PC-9 (cell line): ENCODE results near the gene PKD2L2. TPM values are rescaled to one million over a fixed set of nuclear protein-coding genes. Genes with fewer than 3 reads are reported as not detected.

Source experiments
- BruUV-seq: library from RNA; stranded (reverse); fragments of 400-500 nt; replicated peaks from 2 replicates; lab custom pipeline; 2021; lab: Mats Ljungman, UMichigan
- CTCF ChIA-PET: fragments of 300-600 bp; sonication (Branson Sonifier 250); formaldehyde crosslinking; loops from one replicate; lab custom pipeline; 2022; ENCODE audit warnings: antibody characterized with exemption; lab: Charles Lee
- POLR2A ChIA-PET: fragments of 300-600 bp; sonication (Branson Sonifier 250); formaldehyde crosslinking; loops from one replicate; lab custom pipeline; 2022; ENCODE audit warnings: antibody characterized with exemption; ENCODE audit not compliant: unreplicated experiment; lab: Charles Lee
- DNase-seq, 2 experiments: peaks; one replicate each; pipeline versions ENCODE4 v3.0.0 to v3.0.0-alpha.2; 2015 to 2022; ENCODE audit warnings: mixed read lengths in 1 of 2
- H2AFZ ChIP-seq: fragments of 200-600 bp; sonication (generic); 2 replicates; pipeline ENCODE4 v1.8.1; 2017; ENCODE audit warnings: antibody characterized with exemption
- H3F3A ChIP-seq: fragments of 200-600 bp; sonication (generic); 2 replicates; pipeline ENCODE4 v1.8.1; 2017; ENCODE audit warnings: antibody characterized with exemption, mild to moderate bottlenecking, low read depth; ENCODE audit not compliant: insufficient read depth
- H3K27ac ChIP-seq: fragments of 200-600 bp; sonication (generic); 2 replicates; pipeline ENCODE4 v1.6.1; 2016; ENCODE audit warnings: mixed run types
- H3K27me3 ChIP-seq: fragments of 200-600 bp; sonication (generic); 2 replicates; pipeline ENCODE4 v1.6.1; 2016; ENCODE audit warnings: low read depth, mixed run types; ENCODE audit not compliant: insufficient read depth
- H3K36me3 ChIP-seq: fragments of 200-600 bp; sonication (generic); 2 replicates; pipeline ENCODE4 v1.6.1; 2016; ENCODE audit warnings: low read depth, mixed run types
- H3K4me1 ChIP-seq: fragments of 200-600 bp; sonication (generic); replicated peaks from 2 replicates; pipeline ENCODE4 v1.6.1; 2016; ENCODE audit warnings: mixed run types; ENCODE audit not compliant: insufficient read depth
- H3K4me2 ChIP-seq: fragments of 200-600 bp; sonication (generic); 2 replicates; pipeline ENCODE4 v1.6.1; 2017; ENCODE audit warnings: mixed run types
- H3K4me3 ChIP-seq: fragments of 200-600 bp; sonication (generic); 2 replicates; pipeline ENCODE4 v1.6.1; 2016; ENCODE audit warnings: mixed run types
- H3K79me2 ChIP-seq: fragments of 200-600 bp; sonication (generic); 2 replicates; pipeline ENCODE4 v1.6.1; 2017; ENCODE audit warnings: low read depth, mixed run types
- H3K9me2 ChIP-seq: fragments of 200-600 bp; sonication (generic); 2 replicates; pipeline ENCODE4 v1.8.1; 2017; ENCODE audit warnings: mild to moderate bottlenecking; ENCODE audit not compliant: insufficient read depth
- H3K9me3 ChIP-seq: fragments of 200-600 bp; sonication (generic); 2 replicates; pipeline ENCODE4 v1.8.1; 2016; ENCODE audit warnings: low read depth; ENCODE audit not compliant: insufficient read depth
- H4K20me1 ChIP-seq: fragments of 200-600 bp; sonication (generic); 2 replicates; pipeline ENCODE4 v1.8.1; 2017; ENCODE audit not compliant: insufficient read depth
- CTCF ChIP-seq: fragments of 200-600 bp; sonication (generic); conservative IDR thresholded peaks from 2 replicates; pipeline ENCODE4 v1.6.1; 2017; ENCODE audit warnings: mixed run types, antibody characterized with exemption, mild to moderate bottlenecking, moderate library complexity
- EZH2 ChIP-seq: fragments of 200-600 bp; sonication (generic); IDR thresholded peaks from 2 replicates; pipeline ENCODE4 v1.8.0; 2017; ENCODE audit warnings: antibody characterized with exemption, low read depth
- intact Hi-C: fragments of 100-400 bp; cut with micrococcal nuclease; formaldehyde crosslinking; loops from one replicate; pipeline ENCODE4 v1.10.0; 2022; ENCODE audit not compliant: unreplicated experiment
- total RNA-seq: library from RNA; stranded (reverse); gene quantifications from 2 replicates; pipeline ENCODE4 v1.2.3, GENCODE V29; 2021

Gene PKD2L2
- total RNA-seq, 1 experiment from 2014 or later, result 0.46 TPM

GRCh38 chr5:137867664-137868063 is 21.6 kb upstream of the PKD2L2 start, which contains the start of gene MYOT:
MYOT (plus strand) TSS chr5:137867860; CDS start chr5:137870652, 2,792 bp downstream.
- ChIA-PET CTCF (interaction anchor here (0.5 kb wide), 1 partner anchor 51 kb away, joined by 3 read pairs; no protein-coding TSS in a partner anchor), POLR2A (no interaction called here)
- no peak within 1 kb of the TSS for H3K4me3 ChIP-seq
- H3K9me3 ChIP-seq, result no peaks in the 10 kb centered on the region
- no peak within 1 kb of the TSS for H3K27ac ChIP-seq
- no peaks in the 10 kb centered on the region for H3K27me3 ChIP-seq
- no peaks in the 10 kb centered on the region for H4K20me1 ChIP-seq
- no peak within 1 kb of the TSS for H2AFZ ChIP-seq
- H3F3A ChIP-seq, result no peaks in the 10 kb centered on the region
- no peaks in the 10 kb centered on the region for H3K9me2 ChIP-seq
- DNase-seq, result no peak
- no peak for TF ChIP-seq EZH2
- no peak for TF ChIP-seq CTCF
- H3K79me2 ChIP-seq, result no peaks in the 10 kb centered on the region
- no peak within 1 kb of the TSS for H3K4me2 ChIP-seq
- no peaks in the 10 kb centered on the region for H3K4me1 ChIP-seq
- BruUV-seq, result no TSS peak
- intact Hi-C loops, result no loop called here
- no peaks in the 10 kb centered on the region for H3K36me3 ChIP-seq

GRCh38 chr5:137870647-137871339 is 18.5 kb upstream of the PKD2L2 start:
- Histone ChIP-seq H3K9me3 (no peaks in the 10 kb centered on the region), H3K79me2 (no peaks in the 10 kb centered on the region), H3F3A (no peaks in the 10 kb centered on the region), H3K36me3 (no peaks in the 10 kb centered on the region), H3K27ac (no peak overlapping the region), H3K9me2 (no peaks in the 10 kb centered on the region), H4K20me1 (no peaks in the 10 kb centered on the region), H3K4me1 (no peaks in the 10 kb centered on the region), H2AFZ (no peak overlapping the region), H3K27me3 (no peaks in the 10 kb centered on the region), H3K4me3 (no peak overlapping the region), H3K4me2 (no peak overlapping the region)
- CTCF ChIA-PET, result interaction anchor here (0.5 to 0.6 kb wide), 2 partner anchors 117 to 533 kb away, joined by 7 to 8 read pairs; partner anchors contain the start of gene HNRNPA0
- POLR2A ChIA-PET, result no interaction called here
- BruUV-seq, result no TSS peak
- intact Hi-C loops, result no loop called here
- TF ChIP-seq EZH2, result no peak
- TF ChIP-seq CTCF, result no peak
- DNase-seq, result no peak

GRCh38 chr5:137871571-137871970 is 17.7 kb upstream of the PKD2L2 start:
- Histone ChIP-seq H2AFZ (no peak overlapping the region), H3K9me3 (no peaks in the 10 kb centered on the region), H3F3A (no peaks in the 10 kb centered on the region), H3K79me2 (no peaks in the 10 kb centered on the region), H3K4me3 (no peak overlapping the region), H3K4me2 (no peak overlapping the region), H4K20me1 (no peaks in the 10 kb centered on the region), H3K27ac (no peak overlapping the region), H3K36me3 (no peaks in the 10 kb centered on the region), H3K9me2 (no peaks in the 10 kb centered on the region), H3K27me3 (no peaks in the 10 kb centered on the region), H3K4me1 (no peaks in the 10 kb centered on the region)
- no TSS peak for BruUV-seq
- TF ChIP-seq EZH2 (no peak), CTCF (no peak)
- DNase-seq, result no peak
- ChIA-PET POLR2A (no interaction called here), CTCF (no interaction called here)
- intact Hi-C loops, result no loop called here
